Mucosa of stomach (tissue), 1 donor: ENCODE results near the gene SFXN5.

ENCODE experiments used
- H3K27me3 ChIP-seq: one replicate; pipeline ENCODE4 v1.7.0; 2013; ENCODE audit warnings: mild to moderate bottlenecking, low read length; ENCODE audit not compliant: control insufficient read depth, insufficient read depth
- H3K36me3 ChIP-seq: one replicate; pipeline ENCODE4 v1.7.0; 2013; ENCODE audit warnings: low read length; ENCODE audit not compliant: control insufficient read depth, insufficient read depth
- H3K4me1 ChIP-seq: one replicate; pipeline ENCODE4 v1.7.0; 2013; ENCODE audit warnings: mild to moderate bottlenecking, low read length; ENCODE audit not compliant: control insufficient read depth, insufficient read depth
- H3K4me3 ChIP-seq: one replicate; pipeline ENCODE4 v1.7.0; 2013; ENCODE audit warnings: low read length
- H3K9ac ChIP-seq: one replicate; pipeline ENCODE4 v1.7.0; 2013; ENCODE audit warnings: mild to moderate bottlenecking, low read length, moderate library complexity
- H3K9me3 ChIP-seq: one replicate; pipeline ENCODE4 v1.7.0; 2013; ENCODE audit warnings: mild to moderate bottlenecking, low read length, moderate library complexity; ENCODE audit not compliant: control insufficient read depth
- donor health status: Pancreatic carcinoma.

SFXN5 gene

GRCh38 chr2:72998724-72999123 lies 72.8 kb downstream of the SFXN5 start:
- no peaks in the 10 kb centered on the region for H3K27me3 ChIP-seq
- no peaks in the 10 kb centered on the region for H3K36me3 ChIP-seq
- no peak overlapping the region for H3K9ac ChIP-seq
- no peaks in the 10 kb centered on the region for H3K4me1 ChIP-seq
- no peaks in the 10 kb centered on the region for H3K9me3 ChIP-seq
- H3K4me3 ChIP-seq = no peak overlapping the region

- Histone ChIP-seq H3K4me1 (no peaks in the 10 kb centered on the region), H3K9me3 (no peaks in the 10 kb centered on the region), H3K36me3 (no peaks in the 10 kb centered on the region), H3K4me3 (no peak overlapping the region), H3K27me3 (no peaks in the 10 kb centered on the region), H3K9ac (no peak overlapping the region)
Observed at GRCh38 chr2:72998234-72998651, 73.3 kb downstream of the SFXN5 start.

GRCh38 chr2:72996117-72996502 lies 75.4 kb downstream of the SFXN5 start:
- no peak overlapping the region for H3K9ac ChIP-seq
- H3K27me3 ChIP-seq = no peaks in the 10 kb centered on the region
- H3K4me3 ChIP-seq = no peak overlapping the region
- H3K4me1 ChIP-seq = no peaks in the 10 kb centered on the region
- no peaks in the 10 kb centered on the region for H3K36me3 ChIP-seq
- no peaks in the 10 kb centered on the region for H3K9me3 ChIP-seq

DNA sequence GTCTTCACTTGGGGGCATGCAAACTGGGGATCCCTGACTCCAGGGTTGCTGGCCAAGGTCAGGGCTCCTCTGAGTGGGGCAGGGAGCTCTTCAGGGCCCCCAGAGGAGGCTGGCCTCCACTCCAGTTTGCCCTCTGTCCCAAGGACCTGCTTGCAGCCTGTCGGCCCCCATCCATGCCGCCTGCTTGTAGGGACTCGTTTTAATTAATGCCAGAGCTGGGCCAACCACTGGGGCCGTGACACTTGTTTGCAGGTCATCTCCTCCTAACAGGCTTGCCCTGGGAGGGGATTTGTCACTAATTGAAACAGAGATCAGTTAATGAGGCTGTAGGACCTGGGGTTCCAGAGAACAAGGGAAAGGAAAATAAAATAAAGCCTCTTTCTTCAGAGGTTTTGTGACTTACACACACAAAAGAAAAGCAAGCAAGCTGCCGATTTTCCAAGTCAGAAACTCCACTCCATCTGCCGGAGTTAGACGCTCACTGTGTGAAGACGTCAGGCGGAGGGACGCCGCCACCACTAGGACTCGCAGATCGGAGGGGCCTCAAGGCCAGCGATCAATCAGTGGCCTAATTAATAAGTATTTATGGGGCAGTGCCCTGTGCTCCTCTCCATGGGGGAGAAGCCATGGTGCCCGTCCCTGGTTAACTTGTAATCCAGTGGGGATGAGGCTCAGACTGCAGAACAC lies 75.9 kb downstream of the SFXN5 start:
- Histone ChIP-seq H3K4me1 (no peaks in the 10 kb centered on the region), H3K4me3 (no peak overlapping the region), H3K9ac (no peak overlapping the region), H3K36me3 (no peaks in the 10 kb centered on the region), H3K9me3 (no peaks in the 10 kb centered on the region), H3K27me3 (no peaks in the 10 kb centered on the region)

GRCh38 chr2:72994991-72995380 lies 76.5 kb downstream of the SFXN5 start:
- Histone ChIP-seq H3K9me3 (no peaks in the 10 kb centered on the region), H3K27me3 (no peaks in the 10 kb centered on the region), H3K9ac (no peak overlapping the region), H3K4me3 (no peak overlapping the region), H3K4me1 (no peaks in the 10 kb centered on the region), H3K36me3 (no peaks in the 10 kb centered on the region)

- H3K4me3 ChIP-seq = no peak overlapping the region
- H3K9me3 ChIP-seq = no peaks in the 10 kb centered on the region
Observed at GRCh38 chr2:72994282-72994990, 77.1 kb downstream of the SFXN5 start.

GRCh38 chr2:72993933-72994280 lies 77.6 kb downstream of the SFXN5 start:
- H3K4me3 ChIP-seq = no peak overlapping the region
- no peaks in the 10 kb centered on the region for H3K36me3 ChIP-seq
- no peak overlapping the region for H3K9ac ChIP-seq
- H3K4me1 ChIP-seq = no peaks in the 10 kb centered on the region
- H3K9me3 ChIP-seq = no peaks in the 10 kb centered on the region
- no peaks in the 10 kb centered on the region for H3K27me3 ChIP-seq

More at GRCh38 chr2:72994282-72994990, 77.1 kb downstream of the SFXN5 start:
- H3K36me3 ChIP-seq = no peaks in the 10 kb centered on the region
- H3K9ac ChIP-seq = no peak overlapping the region
- H3K27me3 ChIP-seq = no peaks in the 10 kb centered on the region
- H3K4me1 ChIP-seq = no peaks in the 10 kb centered on the region

GRCh38 chr2:72993147-72993932 lies 78.2 kb downstream of the SFXN5 start:
- H3K27me3 ChIP-seq = no peaks in the 10 kb centered on the region
- no peak overlapping the region for H3K9ac ChIP-seq
- H3K36me3 ChIP-seq = no peaks in the 10 kb centered on the region
- H3K9me3 ChIP-seq = no peaks in the 10 kb centered on the region
- no peaks in the 10 kb centered on the region for H3K4me1 ChIP-seq
- H3K4me3 ChIP-seq = no peak overlapping the region

DNA sequence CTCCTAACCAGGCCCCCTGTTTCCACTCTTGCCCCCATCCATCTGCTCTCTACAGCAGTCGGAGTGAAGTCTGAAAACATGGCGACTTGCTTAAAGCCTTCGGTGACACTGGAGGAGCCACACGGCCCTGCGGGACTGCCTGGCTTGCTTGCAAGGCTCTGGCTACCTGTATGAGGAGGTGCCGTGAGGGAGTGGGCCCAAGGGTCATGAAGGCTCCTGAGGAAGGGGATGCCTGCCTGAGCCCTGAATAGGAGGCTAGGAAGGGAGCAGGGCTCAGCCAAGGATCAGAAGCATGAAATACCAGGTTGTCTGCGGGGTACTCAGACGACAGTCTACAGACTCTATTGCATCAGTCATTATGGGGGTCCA lies 78.8 kb downstream of the SFXN5 start:
- H3K4me3 ChIP-seq = no peak overlapping the region
- no peaks in the 10 kb centered on the region for H3K27me3 ChIP-seq
- no peak overlapping the region for H3K9ac ChIP-seq
- H3K9me3 ChIP-seq = no peaks in the 10 kb centered on the region
- no peaks in the 10 kb centered on the region for H3K36me3 ChIP-seq
- H3K4me1 ChIP-seq = no peaks in the 10 kb centered on the region

DNA sequence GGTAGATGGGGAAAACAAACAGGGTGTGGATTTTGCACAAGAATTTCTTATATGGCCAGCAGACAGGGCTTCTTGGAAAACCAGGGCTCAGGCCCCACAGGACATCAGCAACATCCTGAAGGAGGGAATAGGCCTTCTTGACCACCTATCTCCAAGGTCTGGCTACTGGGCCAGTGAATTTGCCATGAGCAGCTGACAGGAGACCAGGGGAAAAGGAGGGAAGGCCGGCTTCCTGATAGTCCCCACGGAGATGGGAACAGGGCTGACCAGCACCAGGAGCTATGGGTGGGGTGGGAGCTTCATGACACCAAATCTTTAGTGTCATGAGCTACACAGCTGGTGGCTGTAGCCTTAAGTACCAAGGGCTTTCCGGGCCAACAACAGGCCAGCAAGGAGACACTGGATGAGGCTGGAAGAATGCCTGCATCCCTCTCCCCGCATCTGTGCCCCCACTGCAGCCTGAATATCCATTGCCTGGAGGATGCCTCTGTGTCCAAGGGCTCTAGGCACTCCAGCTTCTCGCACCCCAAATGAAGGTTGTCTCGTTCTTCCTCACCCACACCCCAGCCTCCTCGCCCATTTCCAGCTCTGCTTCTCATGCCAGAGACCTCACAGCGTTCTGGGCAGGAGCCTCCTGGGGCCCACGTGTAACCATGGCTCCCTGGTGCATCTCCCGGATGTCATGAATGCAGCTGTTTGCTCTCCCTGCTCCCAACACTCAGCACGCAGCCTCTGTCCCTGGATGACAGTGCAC lies 79.4 kb downstream of the SFXN5 start:
- H3K9ac ChIP-seq = no peak overlapping the region
- no peaks in the 10 kb centered on the region for H3K36me3 ChIP-seq
- no peaks in the 10 kb centered on the region for H3K9me3 ChIP-seq
- H3K4me1 ChIP-seq = no peaks in the 10 kb centered on the region
- no peaks in the 10 kb centered on the region for H3K27me3 ChIP-seq
- H3K4me3 ChIP-seq = no peak overlapping the region

DNA sequence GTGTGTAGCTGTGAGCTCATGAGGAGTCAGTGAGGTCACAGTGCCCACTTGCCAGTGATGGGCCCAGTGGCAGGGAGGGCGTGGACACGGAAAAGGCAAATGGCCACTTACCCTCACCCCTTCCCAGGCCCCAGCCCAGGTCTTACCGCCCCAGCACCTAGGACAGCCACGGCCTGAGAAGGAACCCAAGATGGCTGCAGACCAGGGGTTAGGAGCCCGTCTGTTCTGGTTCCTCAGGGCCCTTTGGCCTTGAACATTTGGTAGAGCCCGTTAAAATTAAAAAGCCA lies 80.1 kb downstream of the SFXN5 start:
- H3K36me3 ChIP-seq = no peaks in the 10 kb centered on the region
- H3K4me1 ChIP-seq = no peaks in the 10 kb centered on the region
- no peaks in the 10 kb centered on the region for H3K9me3 ChIP-seq
- no peaks in the 10 kb centered on the region for H3K27me3 ChIP-seq
- H3K9ac ChIP-seq = no peak overlapping the region
- H3K4me3 ChIP-seq = no peak overlapping the region
